ENCODE data around the gene MESP2. TPM values are rescaled to one million over a fixed set of nuclear protein-coding genes. Genes with fewer than 3 reads are reported as not detected.

MESP2 gene
- total and polyA plus RNA-seq, 9 donors, result 0.19 TPM; not detected in 8

- Histone ChIP-seq H3K4me1 (ENCODE audit: insufficient read depth) (peaks cover 3% of the 10 kb centered on the region), H3K4me3 (no peak overlapping the region), H3K27ac (no peak overlapping the region), H3K27me3 (no peaks in the 10 kb centered on the region), H3K9me3 (no peaks in the 10 kb centered on the region), H3K36me3 (no peaks in the 10 kb centered on the region)
- no peak for DNase-seq
- 68 to 77% (median 74%) methylated on average over 13 of the region's 13 CpGs for WGBS, 3 donors
- TF ChIP-seq EP300 (IDR thresholded peaks at IDR 0.05) (no peak), POLR2A (IDR thresholded peaks at IDR 0.05) (no peak)
- TF ChIP-seq, protein P1, sequence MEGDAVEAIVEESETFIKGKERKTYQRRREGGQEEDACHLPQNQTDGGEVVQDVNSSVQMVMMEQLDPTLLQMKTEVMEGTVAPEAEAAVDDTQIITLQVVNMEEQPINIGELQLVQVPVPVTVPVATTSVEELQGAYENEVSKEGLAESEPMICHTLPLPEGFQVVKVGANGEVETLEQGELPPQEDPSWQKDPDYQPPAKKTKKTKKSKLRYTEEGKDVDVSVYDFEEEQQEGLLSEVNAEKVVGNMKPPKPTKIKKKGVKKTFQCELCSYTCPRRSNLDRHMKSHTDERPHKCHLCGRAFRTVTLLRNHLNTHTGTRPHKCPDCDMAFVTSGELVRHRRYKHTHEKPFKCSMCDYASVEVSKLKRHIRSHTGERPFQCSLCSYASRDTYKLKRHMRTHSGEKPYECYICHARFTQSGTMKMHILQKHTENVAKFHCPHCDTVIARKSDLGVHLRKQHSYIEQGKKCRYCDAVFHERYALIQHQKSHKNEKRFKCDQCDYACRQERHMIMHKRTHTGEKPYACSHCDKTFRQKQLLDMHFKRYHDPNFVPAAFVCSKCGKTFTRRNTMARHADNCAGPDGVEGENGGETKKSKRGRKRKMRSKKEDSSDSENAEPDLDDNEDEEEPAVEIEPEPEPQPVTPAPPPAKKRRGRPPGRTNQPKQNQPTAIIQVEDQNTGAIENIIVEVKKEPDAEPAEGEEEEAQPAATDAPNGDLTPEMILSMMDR (IDR thresholded peaks at IDR 0.05), result no peak
- intact Hi-C loops (cut with DNase I), result loop anchor here in 3 of 4 donors (5.0 to 10.0 kb wide), 3 partner anchors 98 to 330 kb away; no protein-coding TSS in a partner anchor
Observed at GRCh38 chr15:89745131-89745530, 31.0 kb upstream of the MESP2 start.

DNA sequence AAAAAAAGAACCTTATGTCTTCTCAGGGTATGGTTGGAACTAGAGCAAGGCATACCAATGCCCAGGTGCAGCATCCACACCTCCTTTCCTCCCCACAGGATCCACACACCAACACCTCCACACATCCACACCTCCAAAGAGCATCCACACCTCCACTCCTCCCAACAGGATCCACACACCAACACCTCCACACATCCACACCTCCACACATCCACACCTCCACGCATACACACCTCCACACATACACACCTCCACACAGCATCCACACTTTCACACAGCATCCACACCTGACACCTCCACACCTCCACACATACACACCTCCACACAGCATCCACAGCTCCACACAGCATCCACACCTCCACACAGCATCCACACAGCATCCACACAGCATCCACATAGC, 30.4 kb upstream of the MESP2 start:
- no peaks in the 10 kb centered on the region for H3K36me3 ChIP-seq
- no peaks in the 10 kb centered on the region for H3K9me3 ChIP-seq
- no peak overlapping the region for H3K4me3 ChIP-seq
- WGBS, 3 donors, result 26 to 85% (median 39%) methylated on average over 1 of the region's 1 CpG
- no peak for DNase-seq
- no peaks in the 10 kb centered on the region for H3K27me3 ChIP-seq
- H3K4me1 ChIP-seq (ENCODE audit: insufficient read depth), result peaks cover 7% of the 10 kb centered on the region
- intact Hi-C loops (cut with DNase I), result loop anchor here in 3 of 4 donors (5.0 to 10.0 kb wide), 3 partner anchors 98 to 329 kb away; no protein-coding TSS in a partner anchor
- H3K27ac ChIP-seq, result no peak overlapping the region
- TF ChIP-seq, protein P1 (IDR thresholded peaks at IDR 0.05), result no peak
- TF ChIP-seq POLR2A (IDR thresholded peaks at IDR 0.05), result no peak
- TF ChIP-seq EP300 (IDR thresholded peaks at IDR 0.05), result no peak

DNA sequence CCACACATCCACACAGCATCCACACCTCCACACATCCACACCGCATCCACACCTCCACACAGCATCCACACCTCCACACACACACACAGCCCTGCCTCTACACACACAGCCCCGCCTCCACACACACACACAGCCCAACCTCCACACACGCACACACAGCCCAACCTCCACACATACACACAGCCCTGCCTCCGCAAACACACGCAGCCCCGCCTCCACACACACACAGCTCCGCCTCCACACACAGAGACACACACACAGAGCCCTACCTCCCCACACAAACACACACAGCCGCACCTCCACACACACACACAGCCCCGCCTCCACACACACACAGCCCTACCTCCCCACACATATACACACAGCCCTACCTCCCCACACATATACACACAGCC, 29.7 kb upstream of the MESP2 start:
- Histone ChIP-seq H3K9me3 (no peaks in the 10 kb centered on the region), H3K4me1 (ENCODE audit: insufficient read depth) (peaks cover 7% of the 10 kb centered on the region), H3K27ac (no peak overlapping the region), H3K27me3 (no peaks in the 10 kb centered on the region), H3K36me3 (no peaks in the 10 kb centered on the region), H3K4me3 (no peak overlapping the region)
- no peak for DNase-seq
- WGBS, 3 donors, result 51 to 67% (median 56%) methylated on average over 9 of the region's 9 CpGs
- TF ChIP-seq, protein P1 (IDR thresholded peaks at IDR 0.05), result no peak
- TF ChIP-seq EP300 (IDR thresholded peaks at IDR 0.05), result no peak
- no peak for TF ChIP-seq POLR2A (IDR thresholded peaks at IDR 0.05)
- intact Hi-C loops (cut with DNase I), result loop anchor here in 3 of 4 donors (5.0 to 10.0 kb wide), 3 partner anchors 99 to 328 kb away; no protein-coding TSS in a partner anchor

DNA sequence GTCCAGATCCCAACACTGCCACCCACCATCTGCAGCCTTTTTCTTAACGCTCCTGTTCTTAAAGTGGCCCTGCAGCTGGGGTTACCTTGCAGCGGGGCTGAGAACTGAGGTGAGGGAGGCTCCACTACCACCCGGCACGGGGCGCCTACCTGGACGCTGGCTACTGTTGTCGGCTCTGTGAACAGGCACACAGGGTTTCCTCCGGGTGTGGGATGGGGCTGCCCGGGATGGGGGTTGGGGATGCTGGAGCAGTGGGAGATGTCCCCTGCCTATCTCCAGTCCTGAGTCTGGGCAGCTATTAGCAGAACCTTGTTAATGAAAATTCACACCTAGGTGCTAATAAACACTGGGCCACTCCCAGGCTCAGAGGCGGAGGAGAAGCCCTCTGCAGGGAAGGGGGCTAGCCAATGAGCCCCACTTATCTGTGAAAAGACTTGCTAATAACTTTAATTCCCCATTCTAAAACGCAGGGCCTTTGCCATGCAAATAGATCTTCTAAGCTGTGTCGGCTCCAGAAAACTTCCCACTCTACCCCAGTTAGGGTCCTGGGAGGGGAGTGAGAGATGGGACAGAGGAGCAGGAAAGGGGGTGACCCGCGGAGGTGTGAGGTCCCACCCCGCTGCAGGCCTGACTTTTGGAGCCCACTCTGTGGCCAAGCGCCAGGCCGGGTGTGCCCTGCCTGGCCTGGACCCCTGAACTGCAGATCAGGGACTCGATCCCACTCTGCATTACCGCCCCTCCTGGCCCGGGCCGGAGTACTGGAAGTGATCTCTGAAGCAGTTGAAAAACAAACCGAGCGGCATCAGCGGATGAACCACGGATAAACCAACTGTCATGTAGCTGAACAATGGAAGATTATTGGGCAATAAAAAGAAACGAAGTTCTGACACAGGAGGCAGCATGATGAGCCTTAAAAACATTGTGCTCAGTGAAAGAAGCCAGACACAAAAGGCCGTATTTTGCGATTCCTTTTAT, 28.1 kb upstream of the MESP2 start:
- DNase-seq, result no peak
- no peaks in the 10 kb centered on the region for H3K27me3 ChIP-seq
- peaks cover 7% of the 10 kb centered on the region for H3K4me1 ChIP-seq (ENCODE audit: insufficient read depth)
- no peak overlapping the region for H3K27ac ChIP-seq
- intact Hi-C loops (cut with DNase I), result loop anchor here in 3 of 4 donors (5.0 to 10.0 kb wide), 3 partner anchors 101 to 327 kb away; no protein-coding TSS in a partner anchor
- no peak overlapping the region for H3K4me3 ChIP-seq
- H3K9me3 ChIP-seq, result no peaks in the 10 kb centered on the region
- TF ChIP-seq EP300 (IDR thresholded peaks at IDR 0.05) (no peak), POLR2A (IDR thresholded peaks at IDR 0.05) (no peak)
- TF ChIP-seq, protein P1 (IDR thresholded peaks at IDR 0.05), result no peak
- no peaks in the 10 kb centered on the region for H3K36me3 ChIP-seq
- whole genome bisulfite sequencing, 3 donors, result 60 to 65% (median 62%) methylated on average over 28 of the region's 28 CpGs

Measured in ovary (tissue), 9 donors.